K562 (cell line): ENCODE data around the gene ZNF622. TPM values are rescaled to one million over a fixed set of nuclear protein-coding genes. Genes with fewer than 3 reads are reported as not detected.
A peak's percentile ranks its signal among the peaks of the same experiment; 100 is the strongest.

Experiments
- E2F6 ChIP-seq, 2 experiments: IDR thresholded peaks; 2 replicates each; pipeline ENCODE4 v1.6.1; 2011; ENCODE audit warnings: borderline replicate concordance in 1 of 2, control low read depth in 1 of 2, low read depth in 1 of 2, low read length in 1 of 2, mild to moderate bottlenecking in 1 of 2, mixed read lengths in 1 of 2, moderate library complexity in 1 of 2; ENCODE audit not compliant: insufficient read depth in 1 of 2, insufficient read length in 1 of 2, poor library complexity in 1 of 2, severe bottlenecking in 1 of 2; ENCODE audit errors: extremely low read depth in 1 of 2
- L3MBTL2 ChIP-seq: fragments of 450-650 bp; IDR thresholded peaks from 2 replicates; pipeline ENCODE4 v1.6.1; 2016; ENCODE audit warnings: mild to moderate bottlenecking, moderate library complexity
- LEF1 ChIP-seq: fragments of 450-650 bp; IDR thresholded peaks from 2 replicates; pipeline ENCODE4 v1.6.1; 2016; ENCODE audit warnings: mild to moderate bottlenecking
- MGA ChIP-seq: fragments of 450-650 bp; IDR thresholded peaks from 2 replicates; pipeline ENCODE4 v1.6.1; 2016; ENCODE audit warnings: mild to moderate bottlenecking, moderate library complexity
- NFYB ChIP-seq: IDR thresholded peaks from 2 replicates; pipeline ENCODE4 v1.6.1; 2011; ENCODE audit warnings: mild to moderate bottlenecking, moderate library complexity; ENCODE audit not compliant: insufficient read length; ENCODE audit errors: extremely low read depth
- RAD51 ChIP-seq: fragments of 450-650 bp; IDR thresholded peaks from 2 replicates; pipeline ENCODE4 v1.7.1; 2016; ENCODE audit warnings: low read depth, mild to moderate bottlenecking, borderline replicate concordance
- SNRNP70 ChIP-seq: fragments of 200-400 bp; formaldehyde crosslinking; optimal IDR thresholded peaks from 2 replicates; pipeline ENCODE3; 2017; ENCODE audit warnings: low read depth, low read length
- TFE3 ChIP-seq: fragments of 450-650 bp; formaldehyde crosslinking; IDR thresholded peaks from 2 replicates; pipeline ENCODE4 v1.4.0; 2020; ENCODE audit warnings: mild to moderate bottlenecking, mixed read lengths
- polyA plus RNA-seq, 8 experiments: library from polyadenylated mRNA; depleted of rRNA in 4 of 8; stranded (reverse) in 5 of 8; unstranded in 3 of 8; fragments of >200 nt; fragmentation: Nextera tagmentation in 2 of 8; fragmentation: Illumina TruSeq in 1 of 8; extraction: Ambion mirVana in 2 of 8; extraction: Trizol in 1 of 8; gene quantifications; 2 replicates each; pipeline versions ENCODE4 v1.2.1 to v1.2.3, GENCODE V29; 2011 to 2014; ENCODE audit warnings: inconsistent platforms in 1 of 8, missing spikeins in 1 of 8
- total RNA-seq, 7 experiments: library from RNA; depleted of rRNA in 6 of 7; stranded (reverse); fragments of >200 nt in 6 of 7; fragmentation: Illumina TruSeq in 2 of 7; extraction: Trizol in 2 of 7; gene quantifications; 2 replicates each; pipeline versions ENCODE4 v1.2.1 to v1.2.3, GENCODE V29; 2011 to 2021; ENCODE audit warnings: low replicate concordance in 1 of 7

ZNF622 gene
- total and polyA plus RNA-seq, 9 of the 15 experiments (the other 6 are each of a cell fraction or from before 2014, with no cell fraction given), result 9.6 to 51.5 (median 32.3) TPM

GRCh38 chr5:16446993-16447392 is 18.6 kb downstream of the ZNF622 start (continued):
- TF ChIP-seq MGA (peak; percentile 39; the same call in 1 of the 2 replicates), LEF1 (no peak), SNRNP70 (no peak), NFYB (peak; percentile 56), E2F6 (IDR thresholded peaks at IDR 0.05; ENCODE audit: borderline replicate concordance in 1 of 2, extremely low read depth in 1 of 2, insufficient read depth in 1 of 2, insufficient read length in 1 of 2, low read depth in 1 of 2, low read length in 1 of 2, poor library complexity in 1 of 2, severe bottlenecking in 1 of 2) (peak in 1 of 2 experiments; percentile 37), L3MBTL2 (peak; percentile 61; the same call in 1 of the 2 replicates), TFE3 (CRISPR knock-in tag) (peak; percentile 98), RAD51 (peak; percentile 89)
